Stomach smooth muscle (tissue), 2 donors: Measurements from ENCODE around the gene SEPHS1.

ENCODE experiments used
- H3K27ac ChIP-seq: one replicate; pipeline ENCODE4 v1.7.0; 2013; ENCODE audit warnings: mild to moderate bottlenecking, low read length, inconsistent platforms
- H3K27me3 ChIP-seq, 2 donors: one replicate each; pipeline ENCODE4 v1.7.0; 2013; ENCODE audit warnings: low read length in 2 of 2; ENCODE audit not compliant: insufficient read depth in 2 of 2, control insufficient read depth in 1 of 2
- H3K36me3 ChIP-seq, 2 donors: one replicate each; pipeline ENCODE4 v1.7.0; 2013; ENCODE audit warnings: low read length in 2 of 2; ENCODE audit not compliant: control insufficient read depth in 2 of 2, insufficient read depth in 2 of 2
- H3K4me1 ChIP-seq: one replicate; pipeline ENCODE4 v1.7.0; 2013; ENCODE audit warnings: low read length; ENCODE audit not compliant: control insufficient read depth, insufficient read depth
- H3K4me3 ChIP-seq, 2 donors: one replicate each; pipeline ENCODE4 v1.7.0; 2013; ENCODE audit warnings: low read length in 2 of 2
- H3K9ac ChIP-seq, 2 donors: one replicate each; pipeline ENCODE4 v1.7.0; 2013; ENCODE audit warnings: low read length in 2 of 2, mild to moderate bottlenecking in 1 of 2
- H3K9me3 ChIP-seq, 2 donors: one replicate each; pipeline ENCODE4 v1.7.0; 2013; ENCODE audit warnings: low read length in 2 of 2; ENCODE audit not compliant: control insufficient read depth in 2 of 2
- donor health status: healthy.
- donor health status: Pancreatic carcinoma.

The SEPHS1 gene

GRCh38 chr10:13365243-13365642 is 17.1 kb upstream of the SEPHS1 start:
- Histone ChIP-seq H3K9me3 (no peaks in the 10 kb centered on the region), H3K4me3 (no peak overlapping the region), H3K9ac (no peak overlapping the region), H3K36me3 (no peaks in the 10 kb centered on the region), H3K27ac (no peak overlapping the region), H3K4me1 (no peaks in the 10 kb centered on the region), H3K27me3 (no peaks in the 10 kb centered on the region)

- Histone ChIP-seq H3K4me3 (no peak overlapping the region), H3K9me3 (no peaks in the 10 kb centered on the region), H3K27ac (no peak overlapping the region), H3K36me3 (no peaks in the 10 kb centered on the region), H3K4me1 (no peaks in the 10 kb centered on the region), H3K9ac (no peak overlapping the region), H3K27me3 (no peaks in the 10 kb centered on the region)
These were observed 12.5 kb upstream of the SEPHS1 start for GRCh38 chr10:13360587-13360986.

GRCh38 chr10:13356392-13356791 is 8.3 kb upstream of the SEPHS1 start:
- Histone ChIP-seq H3K9me3 (no peaks in the 10 kb centered on the region), H3K4me3 (no peak overlapping the region), H3K36me3 (no peaks in the 10 kb centered on the region), H3K27ac (no peak overlapping the region), H3K27me3 (peaks cover 0 to 2% of the 10 kb centered on the region in 2 donors), H3K9ac (no peak overlapping the region), H3K4me1 (no peaks in the 10 kb centered on the region)

GRCh38 chr10:13354783-13355182 is 6.7 kb upstream of the SEPHS1 start:
- Histone ChIP-seq H3K27ac (no peak overlapping the region), H3K4me3 (no peak overlapping the region), H3K36me3 (no peaks in the 10 kb centered on the region), H3K9me3 (no peaks in the 10 kb centered on the region), H3K9ac (no peak overlapping the region), H3K4me1 (peaks cover 6% of the 10 kb centered on the region), H3K27me3 (peaks cover 0 to 2% of the 10 kb centered on the region in 2 donors)

GRCh38 chr10:13352519-13352918 is 4.4 kb upstream of the SEPHS1 start:
- H3K36me3 ChIP-seq = no peaks in the 10 kb centered on the region
- H3K4me3 ChIP-seq = no peak overlapping the region
- no peaks in the 10 kb centered on the region for H3K9me3 ChIP-seq
- H3K9ac ChIP-seq = no peak overlapping the region
- peaks cover 11% of the 10 kb centered on the region for H3K4me1 ChIP-seq
- H3K27me3 ChIP-seq = peaks cover 0 to 2% of the 10 kb centered on the region in 2 donors
- H3K27ac ChIP-seq = no peak overlapping the region

- H3K9ac ChIP-seq = no peak overlapping the region
- peaks cover 0 to 2% of the 10 kb centered on the region in 2 donors for H3K27me3 ChIP-seq
- H3K27ac ChIP-seq = no peak overlapping the region
- no peak overlapping the region for H3K4me3 ChIP-seq
- no peaks in the 10 kb centered on the region for H3K9me3 ChIP-seq
- H3K36me3 ChIP-seq = no peaks in the 10 kb centered on the region
- peaks cover 14% of the 10 kb centered on the region for H3K4me1 ChIP-seq
These were observed 3.3 kb upstream of the SEPHS1 start for GRCh38 chr10:13351340-13351915.

- H3K9me3 ChIP-seq = no peaks in the 10 kb centered on the region
- no peaks in the 10 kb centered on the region for H3K36me3 ChIP-seq
- H3K4me3 ChIP-seq = peak overlapping the region; percentile 15 to 82
- H3K9ac ChIP-seq = peak overlapping the region; percentile 30 to 51
- H3K27me3 ChIP-seq = peaks cover 0 to 2% of the 10 kb centered on the region in 2 donors
- H3K4me1 ChIP-seq = peaks cover 20% of the 10 kb centered on the region
- H3K27ac ChIP-seq = peak overlapping the region; percentile 69
These were observed 1.6 kb upstream of the SEPHS1 start for GRCh38 chr10:13349463-13350274.

- no peak overlapping the region for H3K27ac ChIP-seq
- peak overlapping the region in 1 of 2 donors; percentile 92 for H3K9ac ChIP-seq
- peaks cover 0 to 2% of the 10 kb centered on the region in 2 donors for H3K27me3 ChIP-seq
- peak overlapping the region; percentile 63 to 82 for H3K4me3 ChIP-seq
- peaks cover 26% of the 10 kb centered on the region for H3K4me1 ChIP-seq
- no peaks in the 10 kb centered on the region for H3K9me3 ChIP-seq
- H3K36me3 ChIP-seq = peaks cover 0 to 3% of the 10 kb centered on the region in 2 donors
These were observed 465 bp downstream of the SEPHS1 start for GRCh38 chr10:13347500-13348156.

GRCh38 chr10:13347043-13347499 is 1.0 kb downstream of the SEPHS1 start:
- Histone ChIP-seq H3K9me3 (no peaks in the 10 kb centered on the region), H3K27ac (peak overlapping the region; percentile 90), H3K4me3 (peak overlapping the region; percentile 63 to 80), H3K9ac (peak overlapping the region; percentile 80 to 92), H3K36me3 (peaks cover 0 to 3% of the 10 kb centered on the region in 2 donors), H3K27me3 (no peaks in the 10 kb centered on the region), H3K4me1 (peaks cover 26% of the 10 kb centered on the region)

GRCh38 chr10:13346283-13347042 is 1.6 kb downstream of the SEPHS1 start:
- peaks cover 26% of the 10 kb centered on the region for H3K4me1 ChIP-seq
- H3K9ac ChIP-seq = peak overlapping the region; percentile 80 to 92

More at GRCh38 chr10:13346283-13347042, 1.6 kb downstream of the SEPHS1 start:
- Histone ChIP-seq H3K9me3 (no peaks in the 10 kb centered on the region), H3K27ac (peak overlapping the region; percentile 90), H3K4me3 (peak overlapping the region; percentile 63 to 80), H3K27me3 (no peaks in the 10 kb centered on the region), H3K36me3 (peaks cover 0 to 3% of the 10 kb centered on the region in 2 donors)
